Measurements from ENCODE around the gene VASH1.
A peak's percentile ranks its signal among the peaks of the same experiment; 100 is the strongest.
"Not testable (repeated sequence)": the region's sequence is repeated elsewhere in the genome, so short reads cannot be mapped to it uniquely, and the experiment has no call there.

The VASH1 gene

GRCh38 chr14:76761136-76761959 is at the start of gene VASH1:
VASH1 (plus strand) TSS chr14:76761468; CDS start chr14:76762822, 1,354 bp downstream.
- peak in 11 of 14 donors; percentile 38 to 89 (median 66) for DNase-seq

GRCh38 chr14:76713121-76713520 is 48.1 kb upstream of the VASH1 start:
- no peak for DNase-seq

- DNase-seq, result no peak
Measured at GRCh38 chr14:76714470-76714869, 46.8 kb upstream of the VASH1 start.

GRCh38 chr14:76715101-76715500 is 46.2 kb upstream of the VASH1 start:
- no peak for DNase-seq

- DNase-seq, result peak in 1 of 14 donors; percentile 39
Measured at GRCh38 chr14:76715511-76716081, 45.7 kb upstream of the VASH1 start.

- no peak for DNase-seq
Measured at GRCh38 chr14:76716285-76716684, 45.0 kb upstream of the VASH1 start.

GRCh38 chr14:76717508-76718290 is 43.6 kb upstream of the VASH1 start:
- no peak for DNase-seq

GRCh38 chr14:76718306-76719040 is 42.8 kb upstream of the VASH1 start:
- DNase-seq, result no peak

- DNase-seq, result no peak
Measured at GRCh38 chr14:76719666-76720065, 41.6 kb upstream of the VASH1 start.

- peak in 5 of 14 donors; percentile 10 to 22 (median 14) for DNase-seq
Measured at GRCh38 chr14:76720382-76720813, 40.9 kb upstream of the VASH1 start.

GRCh38 chr14:76721506-76721905 is 39.8 kb upstream of the VASH1 start:
- not testable (repeated sequence) for DNase-seq

- DNase-seq, result no peak
Measured at GRCh38 chr14:76724651-76725550, 36.4 kb upstream of the VASH1 start.

- no peak for DNase-seq
Measured at GRCh38 chr14:76726551-76726970, 34.7 kb upstream of the VASH1 start.

GRCh38 chr14:76727384-76727783 is 33.9 kb upstream of the VASH1 start:
- no peak for DNase-seq

- no peak for DNase-seq
Measured at GRCh38 chr14:76727901-76728300, 33.4 kb upstream of the VASH1 start.

- DNase-seq, result no peak
Measured at GRCh38 chr14:76729258-76729657, 32.0 kb upstream of the VASH1 start.

- DNase-seq, result peak in 1 of 14 donors; percentile 11
Measured at GRCh38 chr14:76729953-76730505, 31.2 kb upstream of the VASH1 start.

GRCh38 chr14:76734501-76734900 is 26.8 kb upstream of the VASH1 start:
- DNase-seq, result not testable (repeated sequence)

- no peak for DNase-seq
Measured at GRCh38 chr14:76736514-76736913, 24.8 kb upstream of the VASH1 start.

- no peak for DNase-seq
Measured at GRCh38 chr14:76741074-76741473, 20.2 kb upstream of the VASH1 start.

GRCh38 chr14:76742185-76742584 is 19.1 kb upstream of the VASH1 start:
- DNase-seq, result no peak

Measured in C1 segment of cervical spinal cord (tissue), 14 donors.